ENCODE data around the gene SCUBE3. TPM values are rescaled to one million over a fixed set of nuclear protein-coding genes. Genes with fewer than 3 reads are reported as not detected.

Gene SCUBE3
- total and polyA plus RNA-seq, 2 of the 13 experiments (the other 11 are each of a cell fraction or from before 2014, with no cell fraction given), result not detected

GRCh38 chr6:35297601-35298481 lies 84.1 kb downstream of the SCUBE3 start, which contains the start of gene DEF6 (continued):
- TF ChIP-seq, protein P1, sequence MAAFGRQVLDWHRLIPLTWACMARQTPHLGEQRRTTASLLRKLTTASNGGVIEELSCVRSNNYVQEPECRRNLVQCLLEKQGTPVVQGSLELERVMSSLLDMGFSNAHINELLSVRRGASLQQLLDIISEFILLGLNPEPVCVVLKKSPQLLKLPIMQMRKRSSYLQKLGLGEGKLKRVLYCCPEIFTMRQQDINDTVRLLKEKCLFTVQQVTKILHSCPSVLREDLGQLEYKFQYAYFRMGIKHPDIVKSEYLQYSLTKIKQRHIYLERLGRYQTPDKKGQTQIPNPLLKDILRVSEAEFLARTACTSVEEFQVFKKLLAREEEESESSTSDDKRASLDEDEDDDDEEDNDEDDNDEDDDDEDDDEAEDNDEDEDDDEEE (CRISPR knock-in tag; IDR thresholded peaks at IDR 0.05), result peak; percentile 89; the same call in 1 of the 2 replicates
- peak; percentile 61; the same call in 1 of the 2 replicates for TF ChIP-seq PHF20 (CRISPR knock-in tag; IDR thresholded peaks at IDR 0.05)
- peak; percentile 67 for TF ChIP-seq ZNF781 (CRISPR knock-in tag; IDR thresholded peaks at IDR 0.05; ENCODE audit: borderline replicate concordance, not compliant biosample characterization)
- TF ChIP-seq FOXA3 (CRISPR knock-in tag; IDR thresholded peaks at IDR 0.05), result peak; percentile 71
- TF ChIP-seq, protein P2, sequence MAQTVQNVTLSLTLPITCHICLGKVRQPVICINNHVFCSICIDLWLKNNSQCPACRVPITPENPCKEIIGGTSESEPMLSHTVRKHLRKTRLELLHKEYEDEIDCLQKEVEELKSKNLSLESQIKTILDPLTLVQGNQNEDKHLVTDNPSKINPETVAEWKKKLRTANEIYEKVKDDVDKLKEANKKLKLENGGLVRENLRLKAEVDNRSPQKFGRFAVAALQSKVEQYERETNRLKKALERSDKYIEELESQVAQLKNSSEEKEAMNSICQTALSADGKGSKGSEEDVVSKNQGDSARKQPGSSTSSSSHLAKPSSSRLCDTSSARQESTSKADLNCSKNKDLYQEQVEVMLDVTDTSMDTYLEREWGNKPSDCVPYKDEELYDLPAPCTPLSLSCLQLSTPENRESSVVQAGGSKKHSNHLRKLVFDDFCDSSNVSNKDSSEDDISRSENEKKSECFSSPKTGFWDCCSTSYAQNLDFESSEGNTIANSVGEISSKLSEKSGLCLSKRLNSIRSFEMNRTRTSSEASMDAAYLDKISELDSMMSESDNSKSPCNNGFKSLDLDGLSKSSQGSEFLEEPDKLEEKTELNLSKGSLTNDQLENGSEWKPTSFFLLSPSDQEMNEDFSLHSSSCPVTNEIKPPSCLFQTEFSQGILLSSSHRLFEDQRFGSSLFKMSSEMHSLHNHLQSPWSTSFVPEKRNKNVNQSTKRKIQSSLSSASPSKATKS (CRISPR knock-in tag; IDR thresholded peaks at IDR 0.05), result no peak
- 0 out of 2 replicates have a peak, but pooled peaks have one; percentile 73 for TF ChIP-seq ZNF329 (CRISPR knock-in tag; IDR thresholded peaks at IDR 0.05; ENCODE audit: low read depth)
- 0 out of 2 replicates have a peak, but pooled peaks have one; percentile 75 for TF ChIP-seq ZFP90 (CRISPR knock-in tag; IDR thresholded peaks at IDR 0.05; ENCODE audit: borderline replicate concordance)
- no peak; the same call in 1 of the 2 replicates for TF ChIP-seq ZNF773 (CRISPR knock-in tag; IDR thresholded peaks at IDR 0.05; ENCODE audit: borderline replicate concordance)
- 0 out of 2 replicates have a peak, but pooled peaks have one; percentile 82 for TF ChIP-seq ZNF44 (CRISPR knock-in tag; IDR thresholded peaks at IDR 0.05)
- TF ChIP-seq, protein P3, sequence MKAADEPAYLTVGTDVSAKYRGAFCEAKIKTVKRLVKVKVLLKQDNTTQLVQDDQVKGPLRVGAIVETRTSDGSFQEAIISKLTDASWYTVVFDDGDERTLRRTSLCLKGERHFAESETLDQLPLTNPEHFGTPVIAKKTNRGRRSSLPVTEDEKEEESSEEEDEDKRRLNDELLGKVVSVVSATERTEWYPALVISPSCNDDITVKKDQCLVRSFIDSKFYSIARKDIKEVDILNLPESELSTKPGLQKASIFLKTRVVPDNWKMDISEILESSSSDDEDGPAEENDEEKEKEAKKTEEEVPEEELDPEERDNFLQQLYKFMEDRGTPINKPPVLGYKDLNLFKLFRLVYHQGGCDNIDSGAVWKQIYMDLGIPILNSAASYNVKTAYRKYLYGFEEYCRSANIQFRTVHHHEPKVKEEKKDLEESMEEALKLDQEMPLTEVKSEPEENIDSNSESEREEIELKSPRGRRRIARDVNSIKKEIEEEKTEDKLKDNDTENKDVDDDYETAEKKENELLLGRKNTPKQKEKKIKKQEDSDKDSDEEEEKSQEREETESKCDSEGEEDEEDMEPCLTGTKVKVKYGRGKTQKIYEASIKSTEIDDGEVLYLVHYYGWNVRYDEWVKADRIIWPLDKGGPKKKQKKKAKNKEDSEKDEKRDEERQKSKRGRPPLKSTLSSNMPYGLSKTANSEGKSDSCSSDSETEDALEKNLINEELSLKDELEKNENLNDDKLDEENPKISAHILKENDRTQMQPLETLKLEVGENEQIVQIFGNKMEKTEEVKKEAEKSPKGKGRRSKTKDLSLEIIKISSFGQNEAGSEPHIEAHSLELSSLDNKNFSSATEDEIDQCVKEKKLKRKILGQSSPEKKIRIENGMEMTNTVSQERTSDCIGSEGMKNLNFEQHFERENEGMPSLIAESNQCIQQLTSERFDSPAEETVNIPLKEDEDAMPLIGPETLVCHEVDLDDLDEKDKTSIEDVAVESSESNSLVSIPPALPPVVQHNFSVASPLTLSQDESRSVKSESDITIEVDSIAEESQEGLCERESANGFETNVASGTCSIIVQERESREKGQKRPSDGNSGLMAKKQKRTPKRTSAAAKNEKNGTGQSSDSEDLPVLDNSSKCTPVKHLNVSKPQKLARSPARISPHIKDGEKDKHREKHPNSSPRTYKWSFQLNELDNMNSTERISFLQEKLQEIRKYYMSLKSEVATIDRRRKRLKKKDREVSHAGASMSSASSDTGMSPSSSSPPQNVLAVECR (CRISPR knock-in tag; IDR thresholded peaks at IDR 0.05; ENCODE audit: borderline replicate concordance), result peak; percentile 85; the same call in 1 of the 2 replicates
- peak; percentile 83; the same call in 1 of the 2 replicates for TF ChIP-seq ZNF552 (CRISPR knock-in tag; IDR thresholded peaks at IDR 0.05; ENCODE audit: borderline replicate concordance)
- TF ChIP-seq GLMP (CRISPR knock-in tag; IDR thresholded peaks at IDR 0.05; ENCODE audit: borderline replicate concordance), result no peak
- TF ChIP-seq PHF5A (CRISPR knock-in tag; IDR thresholded peaks at IDR 0.05; ENCODE audit: low read depth, unreplicated experiment), result peak; percentile 43
- TF ChIP-seq SSRP1 (CRISPR knock-in tag; IDR thresholded peaks at IDR 0.05), result peak; percentile 81; the same call in 1 of the 2 replicates
- TF ChIP-seq NR2F1 (CRISPR knock-in tag; IDR thresholded peaks at IDR 0.05), result no peak
- no peak for TF ChIP-seq MNT (IDR thresholded peaks at IDR 0.05)
- peak; percentile 85; the same call in 1 of the 2 replicates for TF ChIP-seq ZNF788 (CRISPR knock-in tag; IDR thresholded peaks at IDR 0.05; ENCODE audit: borderline replicate concordance)
